Measurements from ENCODE around the gene FOXN3. TPM values are rescaled to one million over a fixed set of nuclear protein-coding genes. Genes with fewer than 3 reads are reported as not detected.

Gene FOXN3
- total RNA-seq, 2 donors from 2014 or later: 53.9 to 141 TPM

GRCh38 chr14:89232265-89233070, 184.6 kb downstream of the FOXN3 start:
- TF ChIP-seq CTCF (IDR thresholded peaks at IDR 0.05) (no peak), POLR2A (IDR thresholded peaks at IDR 0.05) (no peak), POLR2AphosphoS5 (IDR thresholded peaks at IDR 0.05) (no peak)
- WGBS: 80% methylated on average over 18 of the region's 18 CpGs
- DNase-seq (ENCODE audit: low spot score): no peak

GRCh38 chr14:89231426-89232113, 185.5 kb downstream of the FOXN3 start:
- DNase-seq (ENCODE audit: low spot score): no peak
- no peak for TF ChIP-seq POLR2A (IDR thresholded peaks at IDR 0.05)
- TF ChIP-seq POLR2AphosphoS5 (IDR thresholded peaks at IDR 0.05): no peak
- TF ChIP-seq CTCF (IDR thresholded peaks at IDR 0.05): no peak
- H3K27ac ChIP-seq: no peak overlapping the region
- no peak overlapping the region for H3K4me3 ChIP-seq
- no peaks in the 10 kb centered on the region for H3K9me3 ChIP-seq
- no peaks in the 10 kb centered on the region for H3K36me3 ChIP-seq
- H3K4me1 ChIP-seq (replicated peaks): no peaks in the 10 kb centered on the region
- intact Hi-C loops (cut with DNase I): loop anchor here (5.0 to 10.0 kb wide), 2 partner anchors 189 to 683 kb away; no protein-coding TSS in a partner anchor
- 96% methylated on average over 15 of the region's 15 CpGs for WGBS
- H3K27me3 ChIP-seq (replicated peaks; ENCODE audit: insufficient read depth): no peaks in the 10 kb centered on the region

More at GRCh38 chr14:89232265-89233070, 184.6 kb downstream of the FOXN3 start:
- intact Hi-C loops (cut with DNase I): loop anchor here (5.0 to 10.0 kb wide), 2 partner anchors 190 to 682 kb away; no protein-coding TSS in a partner anchor
- Histone ChIP-seq H3K4me3 (no peak overlapping the region), H3K27ac (no peak overlapping the region), H3K4me1 (replicated peaks) (no peaks in the 10 kb centered on the region), H3K9me3 (no peaks in the 10 kb centered on the region), H3K27me3 (replicated peaks; ENCODE audit: insufficient read depth) (no peaks in the 10 kb centered on the region), H3K36me3 (no peaks in the 10 kb centered on the region)

GRCh38 chr14:89228921-89229639, 188.0 kb downstream of the FOXN3 start:
- intact Hi-C loops (cut with DNase I): no loop called here
- Histone ChIP-seq H3K4me1 (replicated peaks) (no peaks in the 10 kb centered on the region), H3K9me3 (no peaks in the 10 kb centered on the region), H3K27ac (no peak overlapping the region), H3K4me3 (no peak overlapping the region), H3K27me3 (replicated peaks; ENCODE audit: insufficient read depth) (no peaks in the 10 kb centered on the region), H3K36me3 (no peaks in the 10 kb centered on the region)
- TF ChIP-seq CTCF (IDR thresholded peaks at IDR 0.05) (no peak), POLR2A (IDR thresholded peaks at IDR 0.05) (no peak), POLR2AphosphoS5 (IDR thresholded peaks at IDR 0.05) (no peak)
- DNase-seq (ENCODE audit: low spot score): no peak
- 54% methylated on average over 10 of the region's 10 CpGs for WGBS

GRCh38 chr14:89227496-89227836, 189.6 kb downstream of the FOXN3 start:
- TF ChIP-seq CTCF (IDR thresholded peaks at IDR 0.05) (no peak), POLR2AphosphoS5 (IDR thresholded peaks at IDR 0.05) (no peak), POLR2A (IDR thresholded peaks at IDR 0.05) (no peak)
- 87% methylated on average over 8 of the region's 8 CpGs for WGBS
- H3K27me3 ChIP-seq (replicated peaks; ENCODE audit: insufficient read depth): no peaks in the 10 kb centered on the region
- H3K27ac ChIP-seq: no peak overlapping the region
- no peak overlapping the region for H3K4me3 ChIP-seq
- H3K4me1 ChIP-seq (replicated peaks): no peaks in the 10 kb centered on the region
- no peaks in the 10 kb centered on the region for H3K36me3 ChIP-seq
- H3K9me3 ChIP-seq: no peaks in the 10 kb centered on the region
- intact Hi-C loops (cut with DNase I): no loop called here
- DNase-seq (ENCODE audit: low spot score): no peak
